SHP77 (cell line): ENCODE data around the gene CENPO.

ENCODE experiments used
- DNase-seq, 2 experiments: peaks; one replicate each; lab custom pipeline; 2025; lab: John Stamatoyannopoulos, UW

Gene CENPO

GRCh38 chr2:24861500-24861899, 68.3 kb downstream of the CENPO start:
- DNase-seq = no peak

- no peak for DNase-seq
Measured at GRCh38 chr2:24863641-24864040, 70.4 kb downstream of the CENPO start.

- no peak for DNase-seq
Measured at GRCh38 chr2:24866946-24867345, 73.7 kb downstream of the CENPO start.

- no peak for DNase-seq
Measured at GRCh38 chr2:24870440-24870839, 77.2 kb downstream of the CENPO start.

- no peak for DNase-seq
Measured at GRCh38 chr2:24870891-24871705, 77.9 kb downstream of the CENPO start.

- DNase-seq = no peak
Measured at GRCh38 chr2:24871852-24872333, 78.7 kb downstream of the CENPO start.
